ENCODE measurements around the gene PPIB. TPM values are rescaled to one million over a fixed set of nuclear protein-coding genes. Genes with fewer than 3 reads are reported as not detected.

The PPIB gene
- total and polyA plus RNA-seq, 9 of the 15 experiments (the other 6 are each of a cell fraction or from before 2014, with no cell fraction given) = 306 to 746 (median 439) TPM

- TF ChIP-seq THRA (IDR thresholded peaks at IDR 0.05) = no peak
- TF ChIP-seq FOS (IDR thresholded peaks at IDR 0.05; ENCODE audit: extremely low read depth, insufficient read length) = peak; percentile 56
- peak; percentile 69 for TF ChIP-seq CREB1 (IDR thresholded peaks at IDR 0.05)
- TF ChIP-seq CREB1 (CRISPR knock-in tag; IDR thresholded peaks at IDR 0.05) = peak; percentile 78
- TF ChIP-seq, protein P1, sequence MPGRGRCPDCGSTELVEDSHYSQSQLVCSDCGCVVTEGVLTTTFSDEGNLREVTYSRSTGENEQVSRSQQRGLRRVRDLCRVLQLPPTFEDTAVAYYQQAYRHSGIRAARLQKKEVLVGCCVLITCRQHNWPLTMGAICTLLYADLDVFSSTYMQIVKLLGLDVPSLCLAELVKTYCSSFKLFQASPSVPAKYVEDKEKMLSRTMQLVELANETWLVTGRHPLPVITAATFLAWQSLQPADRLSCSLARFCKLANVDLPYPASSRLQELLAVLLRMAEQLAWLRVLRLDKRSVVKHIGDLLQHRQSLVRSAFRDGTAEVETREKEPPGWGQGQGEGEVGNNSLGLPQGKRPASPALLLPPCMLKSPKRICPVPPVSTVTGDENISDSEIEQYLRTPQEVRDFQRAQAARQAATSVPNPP (IDR thresholded peaks at IDR 0.05; ENCODE audit: borderline replicate concordance, insufficient read depth, insufficient read length) = no peak
- peak; percentile 91 for TF ChIP-seq ZNF143 (CRISPR knock-in tag; IDR thresholded peaks at IDR 0.05)
- TF ChIP-seq E2F8 (IDR thresholded peaks at IDR 0.05; ENCODE audit: low read depth, partially characterized antibody) = peak; percentile 23
- TF ChIP-seq, protein P2, sequence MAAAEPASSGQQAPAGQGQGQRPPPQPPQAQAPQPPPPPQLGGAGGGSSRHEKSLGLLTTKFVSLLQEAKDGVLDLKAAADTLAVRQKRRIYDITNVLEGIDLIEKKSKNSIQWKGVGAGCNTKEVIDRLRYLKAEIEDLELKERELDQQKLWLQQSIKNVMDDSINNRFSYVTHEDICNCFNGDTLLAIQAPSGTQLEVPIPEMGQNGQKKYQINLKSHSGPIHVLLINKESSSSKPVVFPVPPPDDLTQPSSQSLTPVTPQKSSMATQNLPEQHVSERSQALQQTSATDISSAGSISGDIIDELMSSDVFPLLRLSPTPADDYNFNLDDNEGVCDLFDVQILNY (CRISPR knock-in tag; IDR thresholded peaks at IDR 0.05) = no peak
- TF ChIP-seq ZNF3 (CRISPR knock-in tag; IDR thresholded peaks at IDR 0.05) = no peak
- TF ChIP-seq NCOR1 (IDR thresholded peaks at IDR 0.05) = 0 out of 2 replicates have a peak, but pooled peaks have one; percentile 4
- TF ChIP-seq ZNF75A (CRISPR knock-in tag; IDR thresholded peaks at IDR 0.05) = no peak
- TF ChIP-seq, protein P3, sequence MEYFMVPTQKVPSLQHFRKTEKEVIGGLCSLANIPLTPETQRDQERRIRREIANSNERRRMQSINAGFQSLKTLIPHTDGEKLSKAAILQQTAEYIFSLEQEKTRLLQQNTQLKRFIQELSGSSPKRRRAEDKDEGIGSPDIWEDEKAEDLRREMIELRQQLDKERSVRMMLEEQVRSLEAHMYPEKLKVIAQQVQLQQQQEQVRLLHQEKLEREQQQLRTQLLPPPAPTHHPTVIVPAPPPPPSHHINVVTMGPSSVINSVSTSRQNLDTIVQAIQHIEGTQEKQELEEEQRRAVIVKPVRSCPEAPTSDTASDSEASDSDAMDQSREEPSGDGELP (CRISPR knock-in tag; IDR thresholded peaks at IDR 0.05; ENCODE audit: borderline replicate concordance) = peak; percentile 93
- TF ChIP-seq KLF6 (CRISPR knock-in tag; IDR thresholded peaks at IDR 0.05; ENCODE audit: borderline replicate concordance) = peak; percentile 9; the same call in 1 of the 2 replicates
- TF ChIP-seq ERF (CRISPR knock-in tag; IDR thresholded peaks at IDR 0.05) = peak; percentile 21; the same call in 1 of the 2 replicates
- peak; percentile 81; the same call in 1 of the 2 replicates for TF ChIP-seq PHF8 (IDR thresholded peaks at IDR 0.05; ENCODE audit: borderline replicate concordance, low read length)
- peak; percentile 93 for TF ChIP-seq GABPB1 (CRISPR knock-in tag; IDR thresholded peaks at IDR 0.05)
- TF ChIP-seq L3MBTL2 (IDR thresholded peaks at IDR 0.05) = peak; percentile 64
These were observed at the start of gene PPIB (continued) for GRCh38 chr15:64162869-64163658.

Data from K562 (cell line).